GM23248 (cell line): ENCODE measurements around the gene PLEKHA6.

Experiments
- EZH2 ChIP-seq: fragments of 200-600 bp; sonication (generic); IDR thresholded peaks from 2 replicates; pipeline ENCODE4 v1.6.1; 2018; ENCODE audit warnings: antibody characterized with exemption, mild to moderate bottlenecking; ENCODE audit not compliant: insufficient read depth, poor library complexity, severe bottlenecking
- EZH2phosphoT487 ChIP-seq: fragments of 200-600 bp; sonication (generic); IDR thresholded peaks from 2 replicates; pipeline ENCODE4 v1.6.1; 2018; ENCODE audit warnings: antibody characterized with exemption, moderate library complexity, mild to moderate bottlenecking, low read depth; ENCODE audit not compliant: insufficient read depth

GRCh38 chr1:204293605-204294337, 66.0 kb downstream of the PLEKHA6 start:
- TF ChIP-seq EZH2 (no peak), EZH2phosphoT487 (no peak)
